ENCODE results near the gene TNFAIP2. TPM values are rescaled to one million over a fixed set of nuclear protein-coding genes. Genes with fewer than 3 reads are reported as not detected.

TNFAIP2 gene
- total RNA-seq, 1 donor from 2014 or later: 5.3 TPM

GRCh38 chr14:103132381-103133209, 9.3 kb downstream of the TNFAIP2 start:
- no peaks in the 10 kb centered on the region for H3K79me2 ChIP-seq (ENCODE audit: low read depth)
- peak overlapping the region; percentile 42 for H3K27ac Mint-ChIP-seq
- H3K4me1 Mint-ChIP-seq: peaks cover 28% of the 10 kb centered on the region
- H3K4me1 ChIP-seq: no peaks in the 10 kb centered on the region
- H3K4me2 ChIP-seq: no peak overlapping the region
- no peak for DNase-seq (ENCODE audit: low spot score)
- H3K9ac ChIP-seq: no peak overlapping the region
- H3K4me3 ChIP-seq: no peak overlapping the region
- peaks cover 19% of the 10 kb centered on the region for H3K27me3 Mint-ChIP-seq (ENCODE audit: insufficient read depth, low read depth)
- no peaks in the 10 kb centered on the region for H3K36me3 Mint-ChIP-seq
- H3K27me3 ChIP-seq: peaks cover 13% of the 10 kb centered on the region
- H4K20me1 ChIP-seq (ENCODE audit: low read depth): peaks cover 4% of the 10 kb centered on the region
- H2AFZ ChIP-seq (replicated peaks): no peak overlapping the region
- H3K36me3 ChIP-seq: no peaks in the 10 kb centered on the region
- H3K9me3 ChIP-seq (ENCODE audit: low read depth): no peaks in the 10 kb centered on the region
- no peak overlapping the region for H3K4me3 Mint-ChIP-seq
- H3F3A ChIP-seq (ENCODE audit: low read depth): peaks cover 3% of the 10 kb centered on the region
- H3K27ac ChIP-seq: no peak overlapping the region
- TF ChIP-seq EZH2 (IDR thresholded peaks at IDR 0.05) (no peak), EZH2phosphoT487 (IDR thresholded peaks at IDR 0.05) (no peak), CTCF (IDR thresholded peaks at IDR 0.05) (no peak)
- H3K9me3 Mint-ChIP-seq: no peaks in the 10 kb centered on the region

DNA sequence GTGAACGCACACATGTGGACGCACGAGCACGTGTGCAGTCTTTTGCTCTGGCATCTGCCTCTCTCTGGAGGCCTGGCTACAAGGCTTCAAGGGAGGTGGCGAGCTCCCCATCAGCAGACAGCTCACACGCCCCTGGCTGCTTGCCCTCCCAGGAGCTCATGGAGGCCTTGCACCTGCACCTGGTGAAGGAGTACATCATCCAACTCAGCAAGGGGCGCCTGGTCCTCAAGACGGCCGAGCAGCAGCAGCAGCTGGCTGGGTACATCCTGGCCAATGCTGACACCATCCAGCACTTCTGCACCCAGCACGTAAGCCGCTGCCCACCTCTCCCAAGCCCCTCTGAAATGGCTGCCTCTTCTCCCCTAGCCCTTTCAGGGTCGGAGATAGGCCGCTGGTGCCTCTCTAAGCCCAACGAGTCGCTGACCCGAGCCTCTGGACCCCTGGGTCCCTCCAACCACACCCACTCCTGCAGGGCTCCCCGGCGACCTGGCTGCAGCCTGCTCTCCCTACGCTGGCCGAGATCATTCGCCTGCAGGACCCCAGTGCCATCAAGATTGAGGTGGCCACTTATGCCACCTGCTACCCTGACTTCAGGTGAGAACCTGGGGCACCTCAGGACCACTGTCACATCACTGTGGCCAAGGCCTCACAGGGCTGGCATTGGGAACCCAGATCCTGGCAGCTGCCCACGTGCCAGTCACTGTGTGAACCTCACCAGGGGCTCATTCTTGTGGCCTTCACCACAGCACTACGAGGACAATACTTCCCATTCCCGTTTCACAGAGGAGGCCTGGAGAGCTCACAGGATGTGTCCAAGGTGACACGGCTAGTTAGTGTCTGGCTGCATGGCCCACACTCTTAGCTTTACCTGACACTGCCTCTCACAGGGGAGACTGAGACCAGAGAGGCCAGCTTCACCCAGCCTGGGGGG, 10.2 kb downstream of the TNFAIP2 start:
- Histone ChIP-seq H3K27me3 (peaks cover 6% of the 10 kb centered on the region), H4K20me1 (ENCODE audit: low read depth) (no peaks in the 10 kb centered on the region), H3K36me3 (no peaks in the 10 kb centered on the region), H2AFZ (replicated peaks) (no peak overlapping the region), H3K9me3 (ENCODE audit: low read depth) (no peaks in the 10 kb centered on the region), H3K9ac (no peak overlapping the region), H3F3A (ENCODE audit: low read depth) (peaks cover 3% of the 10 kb centered on the region), H3K4me1 (peaks cover under 1% of the 10 kb centered on the region), H3K4me2 (no peak overlapping the region), H3K4me3 (no peak overlapping the region), H3K79me2 (ENCODE audit: low read depth) (no peaks in the 10 kb centered on the region), H3K27ac (no peak overlapping the region)
- Mint-ChIP-seq H3K4me1 (peaks cover 27% of the 10 kb centered on the region), H3K9me3 (no peaks in the 10 kb centered on the region), H3K27me3 (ENCODE audit: insufficient read depth, low read depth) (peaks cover 15% of the 10 kb centered on the region), H3K27ac (no peak overlapping the region), H3K36me3 (no peaks in the 10 kb centered on the region), H3K4me3 (no peak overlapping the region)
- no peak for TF ChIP-seq EZH2 (IDR thresholded peaks at IDR 0.05)
- TF ChIP-seq CTCF (IDR thresholded peaks at IDR 0.05): no peak
- no peak for TF ChIP-seq EZH2phosphoT487 (IDR thresholded peaks at IDR 0.05)
- DNase-seq (ENCODE audit: low spot score): no peak

DNA sequence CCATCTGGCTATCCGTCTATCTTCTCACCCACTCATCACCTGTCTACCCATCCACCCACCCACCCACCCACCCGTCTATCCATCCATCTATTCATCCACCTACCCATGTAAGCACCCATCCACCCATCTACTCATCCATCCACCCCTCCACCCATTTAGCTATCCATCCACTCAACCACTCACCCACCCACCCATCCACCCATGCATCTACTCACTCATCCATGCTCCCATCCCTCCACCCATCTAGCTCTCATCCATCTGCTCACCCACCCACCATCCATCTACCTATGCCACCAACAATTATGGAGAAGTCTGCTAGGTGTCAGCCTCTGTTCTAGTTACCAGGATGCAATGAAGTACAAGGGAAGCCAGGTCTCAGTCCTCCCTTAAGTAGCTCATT, 11.1 kb downstream of the TNFAIP2 start:
- no peak overlapping the region for H3K27ac ChIP-seq
- no peaks in the 10 kb centered on the region for H3K36me3 Mint-ChIP-seq
- no peaks in the 10 kb centered on the region for H3K36me3 ChIP-seq
- H3K4me3 Mint-ChIP-seq: no peak overlapping the region
- H3F3A ChIP-seq (ENCODE audit: low read depth): peaks cover 3% of the 10 kb centered on the region
- no peaks in the 10 kb centered on the region for H3K79me2 ChIP-seq (ENCODE audit: low read depth)
- H2AFZ ChIP-seq (replicated peaks): no peak overlapping the region
- H3K9me3 Mint-ChIP-seq: no peaks in the 10 kb centered on the region
- no peak overlapping the region for H3K9ac ChIP-seq
- no peaks in the 10 kb centered on the region for H4K20me1 ChIP-seq (ENCODE audit: low read depth)
- H3K4me1 Mint-ChIP-seq: peaks cover 33% of the 10 kb centered on the region
- no peak overlapping the region for H3K4me3 ChIP-seq
- H3K4me1 ChIP-seq: peaks cover 10% of the 10 kb centered on the region
- peaks cover 13% of the 10 kb centered on the region for H3K27me3 Mint-ChIP-seq (ENCODE audit: insufficient read depth, low read depth)
- TF ChIP-seq CTCF (IDR thresholded peaks at IDR 0.05) (no peak), EZH2phosphoT487 (IDR thresholded peaks at IDR 0.05) (no peak), EZH2 (IDR thresholded peaks at IDR 0.05) (no peak)
- H3K9me3 ChIP-seq (ENCODE audit: low read depth): no peaks in the 10 kb centered on the region
- H3K27ac Mint-ChIP-seq: no peak overlapping the region
- peaks cover 11% of the 10 kb centered on the region for H3K27me3 ChIP-seq
- no peak overlapping the region for H3K4me2 ChIP-seq
- DNase-seq (ENCODE audit: low spot score): no peak

Data from neural progenitor cell (in vitro differentiated cells).